H9 (cell line): ENCODE measurements around the gene CCSER1. TPM values are rescaled to one million over a fixed set of nuclear protein-coding genes. Genes with fewer than 3 reads are reported as not detected.

ENCODE experiments used
- DNase-seq: peaks from one replicate; pipeline ENCODE4 v3.0.0-alpha.2; 2017
- H2AFZ ChIP-seq: one replicate; pipeline ENCODE4 v1.6.1; 2013; ENCODE audit warnings: mild to moderate bottlenecking, low read length, control low read depth, moderate library complexity
- H2AK5ac ChIP-seq: 2 replicates; pipeline ENCODE4 v1.6.1; 2013; ENCODE audit warnings: low read length, control low read depth, mixed read lengths; ENCODE audit not compliant: insufficient read length
- H2BK120ac ChIP-seq: one replicate; pipeline ENCODE4 v1.6.1; 2013; ENCODE audit warnings: low read depth, mild to moderate bottlenecking, low read length, control low read depth, inconsistent platforms; ENCODE audit not compliant: poor library complexity, severe bottlenecking
- H2BK12ac ChIP-seq: 2 replicates; pipeline ENCODE4 v1.6.1; 2013; ENCODE audit warnings: low read length, control low read depth, mixed read lengths, low read depth; ENCODE audit not compliant: insufficient read length
- H2BK15ac ChIP-seq: 2 replicates; pipeline ENCODE4 v1.6.1; 2013; ENCODE audit warnings: low read depth, low read length, control low read depth
- H2BK20ac ChIP-seq: one replicate; pipeline ENCODE4 v1.6.1; 2013; ENCODE audit warnings: low read depth, mild to moderate bottlenecking, low read length, control low read depth, inconsistent platforms; ENCODE audit not compliant: poor library complexity, severe bottlenecking
- H2BK5ac ChIP-seq: 2 replicates; pipeline ENCODE4 v1.6.1; 2013; ENCODE audit warnings: low read length, control low read depth, mixed read lengths; ENCODE audit not compliant: insufficient read length
- H3K14ac ChIP-seq: 2 replicates; pipeline ENCODE4 v1.6.1; 2013; ENCODE audit warnings: low read length, control low read depth; ENCODE audit not compliant: insufficient read depth
- H3K18ac ChIP-seq: 2 replicates; pipeline ENCODE4 v1.6.1; 2013; ENCODE audit warnings: low read depth, mild to moderate bottlenecking, mixed read lengths, low read length, control low read depth; ENCODE audit not compliant: insufficient read length
- H3K23ac ChIP-seq: 2 replicates; pipeline ENCODE4 v1.6.1; 2013; ENCODE audit warnings: low read length, control low read depth, mixed read lengths, low read depth; ENCODE audit not compliant: insufficient read length
- H3K23me2 ChIP-seq: 2 replicates; pipeline ENCODE4 v1.6.1; 2013; ENCODE audit warnings: low read depth, mild to moderate bottlenecking, mixed read lengths, low read length, control low read depth; ENCODE audit not compliant: insufficient read length, poor library complexity, severe bottlenecking
- H3K27ac ChIP-seq: 2 replicates; pipeline ENCODE4 v1.5.1; 2013; ENCODE audit warnings: low read length, control low read depth, mixed read lengths, low read depth; ENCODE audit not compliant: insufficient read length
- H3K27me3 ChIP-seq: 2 replicates; pipeline ENCODE4 v1.6.1; 2013; ENCODE audit warnings: low read length, control low read depth, inconsistent platforms; ENCODE audit not compliant: insufficient read depth
- H3K4ac ChIP-seq: 2 replicates; pipeline ENCODE4 v1.6.1; 2013; ENCODE audit warnings: low read depth, mild to moderate bottlenecking, control low read depth, inconsistent platforms, low read length, moderate library complexity
- H3K4me1 ChIP-seq: 2 replicates; pipeline ENCODE4 v1.6.1; 2013; ENCODE audit warnings: low read length, control low read depth, inconsistent platforms; ENCODE audit not compliant: insufficient read depth
- H3K4me2 ChIP-seq: 2 replicates; pipeline ENCODE4 v1.6.1; 2013; ENCODE audit warnings: low read length, control low read depth, mixed read lengths; ENCODE audit not compliant: insufficient read length, insufficient read depth
- H3K56ac ChIP-seq: 2 replicates; pipeline ENCODE4 v1.6.1; 2013; ENCODE audit warnings: low read depth, mild to moderate bottlenecking, mixed read lengths, low read length, control low read depth; ENCODE audit not compliant: insufficient read length
- H3K79me1 ChIP-seq: 2 replicates; pipeline ENCODE4 v1.6.1; 2013; ENCODE audit warnings: low read depth, mild to moderate bottlenecking, moderate library complexity, low read length, control low read depth, inconsistent platforms; ENCODE audit not compliant: insufficient read depth, poor library complexity, severe bottlenecking
- H3K79me2 ChIP-seq: 2 replicates; pipeline ENCODE4 v1.6.1; 2013; ENCODE audit warnings: low read length, control low read depth, inconsistent platforms; ENCODE audit not compliant: insufficient read depth
- H3K9ac ChIP-seq: 2 replicates; pipeline ENCODE4 v1.6.1; 2013; ENCODE audit warnings: low read length, control low read depth, mixed read lengths; ENCODE audit not compliant: insufficient read length; ENCODE audit errors: extremely low read depth
- H3K9me3 ChIP-seq: one replicate; pipeline ENCODE4 v1.6.1; 2013; ENCODE audit warnings: low read depth, low read length, inconsistent platforms; ENCODE audit not compliant: control insufficient read depth
- H3T11ph ChIP-seq: one replicate; pipeline ENCODE4 v1.6.1; 2013; ENCODE audit warnings: mild to moderate bottlenecking, low read length, control low read depth, inconsistent platforms
- H4K20me1 ChIP-seq: one replicate; pipeline ENCODE4 v1.6.1; 2013; ENCODE audit not compliant: control insufficient read depth, insufficient read length, insufficient read depth
- H4K5ac ChIP-seq: 2 replicates; pipeline ENCODE4 v1.6.1; 2013; ENCODE audit warnings: low read depth, mild to moderate bottlenecking, mixed read lengths, low read length, control low read depth; ENCODE audit not compliant: insufficient read length
- H4K8ac ChIP-seq: replicated peaks from 2 replicates; pipeline ENCODE4 v1.6.1; 2013; ENCODE audit warnings: low read length, control low read depth, mixed read lengths, low read depth; ENCODE audit not compliant: insufficient read length
- H4K91ac ChIP-seq: 2 replicates; pipeline ENCODE4 v1.6.1; 2013; ENCODE audit warnings: low read depth, mild to moderate bottlenecking, moderate library complexity, mixed read lengths, low read length, control low read depth; ENCODE audit not compliant: insufficient read length
- H3K27ac Mint-ChIP-seq, 3 experiments: 2 replicates in 2 of 3; 3 replicates in 1 of 3; pipeline ENCODE4 v1.8.0; 2020 to 2021; ENCODE audit warnings: mixed read lengths in 3 of 3, mild to moderate bottlenecking in 1 of 3, moderate library complexity in 1 of 3
- H3K27me3 Mint-ChIP-seq: 2 replicates; pipeline ENCODE4 v1.8.0; 2021; ENCODE audit warnings: low read depth, mild to moderate bottlenecking, moderate library complexity, mixed read lengths
- H3K36me3 Mint-ChIP-seq, 3 experiments: 2 replicates in 2 of 3; 3 replicates in 1 of 3; pipeline ENCODE4 v1.8.0; 2020 to 2021; ENCODE audit warnings: low read depth in 3 of 3, mixed read lengths in 3 of 3; ENCODE audit not compliant: insufficient read depth in 1 of 3
- H3K4me1 Mint-ChIP-seq, 2 experiments: 2 replicates each; pipeline ENCODE4 v1.8.0; 2020; ENCODE audit warnings: mixed read lengths in 2 of 2
- H3K4me3 Mint-ChIP-seq, 2 experiments: 2 replicates in 1 of 2; 3 replicates in 1 of 2; pipeline ENCODE4 v1.8.0; 2020 to 2021; ENCODE audit warnings: mild to moderate bottlenecking in 2 of 2, mixed read lengths in 2 of 2, moderate library complexity in 1 of 2
- H3K9me3 Mint-ChIP-seq, 2 experiments: 2 replicates in 1 of 2; 3 replicates in 1 of 2; pipeline ENCODE4 v1.8.0; 2020; ENCODE audit warnings: mild to moderate bottlenecking in 2 of 2, mixed read lengths in 2 of 2, moderate library complexity in 1 of 2
- WGBS: extraction: QIAGEN DNeasy Blood & Tissue Kit; methylation state at CpG from one replicate; pipeline ENCODE4 v1.1.7; 2013; ENCODE audit warnings: missing lambda C conversion rate, low lambda C conversion rate, mixed read lengths; ENCODE audit not compliant: insufficient read length; ENCODE audit errors: extremely low coverage; 5-methylcytosine and 5-hydroxymethylcytosine counted together
- total RNA-seq: library from RNA; stranded (reverse); gene quantifications from 2 replicates; pipeline ENCODE4 v1.2.1, GENCODE V29; 2021
- TF ChIP-seq, protein P1 (sequence below): fragments of 200-600 bp; sonication (generic); conservative IDR thresholded peaks from 3 replicates; pipeline ENCODE4 v1.8.0; 2021; ENCODE audit warnings: antibody characterized with exemption, mild to moderate bottlenecking

Gene CCSER1
- total RNA-seq, 1 experiment from 2014 or later, result 0.37 TPM

DNA sequence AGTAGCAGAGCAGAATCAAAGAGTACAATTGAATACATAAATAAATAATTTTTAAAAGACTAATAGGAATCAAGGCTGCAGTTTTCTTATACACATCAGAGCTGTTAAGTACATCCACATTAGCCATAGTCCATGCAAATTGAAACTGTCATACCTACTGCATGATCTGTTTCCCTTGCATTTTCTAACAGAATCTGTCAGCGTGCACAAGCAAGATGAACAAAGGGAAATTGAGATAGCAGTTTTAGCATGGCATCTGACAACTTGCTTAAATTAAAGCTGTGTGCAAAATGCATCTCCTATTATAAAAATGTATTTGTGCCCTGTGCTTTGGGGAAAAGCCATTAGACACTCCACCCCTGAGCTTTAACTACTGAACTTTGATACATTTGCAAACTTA lies 1473.1 kb downstream of the CCSER1 start:
- Histone ChIP-seq H2BK5ac (no peak overlapping the region), H3K4me1 (peaks cover 3% of the 10 kb centered on the region; the same call in 1 of the 2 replicates), H2BK20ac (no peak overlapping the region), H3K23ac (no peak overlapping the region), H3K9me3 (no peaks in the 10 kb centered on the region), H2BK120ac (no peak overlapping the region), H3K79me2 (no peaks in the 10 kb centered on the region), H4K8ac (no peak overlapping the region), H3K27ac (no peak overlapping the region), H4K5ac (no peak overlapping the region), H3K9ac (no peak overlapping the region), H3K4ac (no peak overlapping the region), H2BK15ac (no peak overlapping the region), H2AFZ (no peak overlapping the region), H3T11ph (no peak overlapping the region), H3K23me2 (no peaks in the 10 kb centered on the region), H3K56ac (no peak overlapping the region), H4K91ac (no peak overlapping the region), H2BK12ac (no peak overlapping the region), H3K27me3 (no peaks in the 10 kb centered on the region), H2AK5ac (no peak overlapping the region), H3K79me1 (no peaks in the 10 kb centered on the region), H3K14ac (no peak overlapping the region), H4K20me1 (no peaks in the 10 kb centered on the region), H3K18ac (no peak overlapping the region), H3K4me2 (no peak overlapping the region)
- no CpG with 5 or more reads among the region's 1 CpG for WGBS
- Mint-ChIP-seq H3K9me3 (no peaks in the 10 kb centered on the region), H3K27me3 (no peaks in the 10 kb centered on the region), H3K27ac (no peak overlapping the region), H3K36me3 (no peaks in the 10 kb centered on the region), H3K4me1 (peaks cover 23 to 33% of the 10 kb centered on the region in 2 experiments), H3K4me3 (no peak overlapping the region)
- DNase-seq, result no peak
- TF ChIP-seq, protein P1, sequence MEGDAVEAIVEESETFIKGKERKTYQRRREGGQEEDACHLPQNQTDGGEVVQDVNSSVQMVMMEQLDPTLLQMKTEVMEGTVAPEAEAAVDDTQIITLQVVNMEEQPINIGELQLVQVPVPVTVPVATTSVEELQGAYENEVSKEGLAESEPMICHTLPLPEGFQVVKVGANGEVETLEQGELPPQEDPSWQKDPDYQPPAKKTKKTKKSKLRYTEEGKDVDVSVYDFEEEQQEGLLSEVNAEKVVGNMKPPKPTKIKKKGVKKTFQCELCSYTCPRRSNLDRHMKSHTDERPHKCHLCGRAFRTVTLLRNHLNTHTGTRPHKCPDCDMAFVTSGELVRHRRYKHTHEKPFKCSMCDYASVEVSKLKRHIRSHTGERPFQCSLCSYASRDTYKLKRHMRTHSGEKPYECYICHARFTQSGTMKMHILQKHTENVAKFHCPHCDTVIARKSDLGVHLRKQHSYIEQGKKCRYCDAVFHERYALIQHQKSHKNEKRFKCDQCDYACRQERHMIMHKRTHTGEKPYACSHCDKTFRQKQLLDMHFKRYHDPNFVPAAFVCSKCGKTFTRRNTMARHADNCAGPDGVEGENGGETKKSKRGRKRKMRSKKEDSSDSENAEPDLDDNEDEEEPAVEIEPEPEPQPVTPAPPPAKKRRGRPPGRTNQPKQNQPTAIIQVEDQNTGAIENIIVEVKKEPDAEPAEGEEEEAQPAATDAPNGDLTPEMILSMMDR, result no peak
